GM19395 (cell line): ENCODE data around the gene ADCY9.
"Not testable (repeated sequence)": the region's sequence is repeated elsewhere in the genome, so short reads cannot be mapped to it uniquely, and the experiment has no call there.

Experiments
- ATAC-seq: cut with Tn5 transposase; IDR thresholded peaks from one replicate; pipeline ENCODE4 v1.9.1; 2021; ENCODE audit warnings: mild to moderate bottlenecking, moderate library complexity; ENCODE audit not compliant: unreplicated experiment

The ADCY9 gene

GRCh38 chr16:3954411-3954921 is 161.8 kb downstream of the ADCY9 start:
- ATAC-seq: no peak

- ATAC-seq: no peak
These were observed 162.4 kb downstream of the ADCY9 start for GRCh38 chr16:3953728-3954410.

- no peak for ATAC-seq
These were observed 163.5 kb downstream of the ADCY9 start for GRCh38 chr16:3952737-3953131.

GRCh38 chr16:3951861-3952736 is 164.1 kb downstream of the ADCY9 start:
- no peak for ATAC-seq

GRCh38 chr16:3951380-3951779 is 164.9 kb downstream of the ADCY9 start:
- not testable (repeated sequence) for ATAC-seq

GRCh38 chr16:3950343-3951193 is 165.7 kb downstream of the ADCY9 start:
- ATAC-seq: no peak

GRCh38 chr16:3949946-3950342 is 166.3 kb downstream of the ADCY9 start:
- no peak for ATAC-seq

- no peak for ATAC-seq
These were observed 167.0 kb downstream of the ADCY9 start for GRCh38 chr16:3949287-3949686.

GRCh38 chr16:3948378-3948995 is 167.8 kb downstream of the ADCY9 start:
- no peak for ATAC-seq

GRCh38 chr16:3946604-3947180 is 169.6 kb downstream of the ADCY9 start:
- ATAC-seq: no peak

- no peak for ATAC-seq
These were observed 170.3 kb downstream of the ADCY9 start for GRCh38 chr16:3945751-3946603.

GRCh38 chr16:3944457-3944856 is 171.8 kb downstream of the ADCY9 start:
- not testable (repeated sequence) for ATAC-seq

GRCh38 chr16:3942146-3942545 is 174.1 kb downstream of the ADCY9 start:
- not testable (repeated sequence) for ATAC-seq

GRCh38 chr16:3938843-3939624 is 177.2 kb downstream of the ADCY9 start:
- no peak for ATAC-seq

GRCh38 chr16:3938471-3938842 is 177.8 kb downstream of the ADCY9 start:
- ATAC-seq: no peak

GRCh38 chr16:3937066-3937875 is 179.0 kb downstream of the ADCY9 start:
- ATAC-seq: no peak

GRCh38 chr16:3935921-3936320 is 180.3 kb downstream of the ADCY9 start:
- no peak for ATAC-seq
